Hepatocyte (in vitro differentiated cells): ENCODE measurements around the gene WNT8B.

Experiments
- CTCF ChIP-seq: fragments of 200-600 bp; sonication (generic); IDR thresholded peaks from 2 replicates; pipeline ENCODE4 v1.5.1; 2016; ENCODE audit warnings: antibody characterized with exemption, mild to moderate bottlenecking; ENCODE audit not compliant: poor library complexity
- EZH2 ChIP-seq: fragments of 200-600 bp; sonication (generic); IDR thresholded peaks from 2 replicates; pipeline ENCODE4 v1.6.1; 2016; ENCODE audit warnings: antibody characterized with exemption, mild to moderate bottlenecking, borderline replicate concordance
- EZH2phosphoT487 ChIP-seq: fragments of 200-600 bp; sonication (generic); IDR thresholded peaks from one replicate; pipeline ENCODE4 v1.6.1; 2018; ENCODE audit warnings: antibody characterized with exemption, mild to moderate bottlenecking, low read depth, moderate library complexity; ENCODE audit not compliant: unreplicated experiment, severe bottlenecking

- TF ChIP-seq CTCF, result no peak
- TF ChIP-seq EZH2, result no peak
- no peak for TF ChIP-seq EZH2phosphoT487
These were observed 60.1 kb downstream of the WNT8B start for GRCh38 chr10:100522945-100523344.
